Stimulated activated naive B cell treated with anti-CD40 and anti-IgM and Interleukin-4, amounts not matched to agents 10 μg/mL and 1 μg/mL and 100 μg/mL, for 72 hours (primary cell): ENCODE data around the gene TRPV2.

ENCODE experiments used
- ATAC-seq, 2 donors: fragments of 150-1000 bp; cut with Tn5 transposase; replicated peaks; 2 replicates each; pipeline ENCODE4 v1.10.0; 2021; ENCODE audit warnings: moderate library complexity in 1 of 2
- DNase-seq: peaks from one replicate; pipeline ENCODE4 v3.0.0; 2021
- H3K27ac Mint-ChIP-seq: one replicate; pipeline ENCODE4 v1.8.0; 2022; ENCODE audit warnings: mild to moderate bottlenecking, mixed read lengths
- H3K27me3 Mint-ChIP-seq, 2 donors: one replicate each; pipeline ENCODE4 v1.8.0; 2022; ENCODE audit warnings: mixed read lengths in 2 of 2
- H3K36me3 Mint-ChIP-seq, 2 donors: one replicate each; pipeline ENCODE4 v1.8.0; 2022; ENCODE audit warnings: mixed read lengths in 2 of 2, mild to moderate bottlenecking in 1 of 2
- H3K4me1 Mint-ChIP-seq, 2 donors: one replicate each; pipeline ENCODE4 v1.8.0; 2022; ENCODE audit warnings: mixed read lengths in 2 of 2, mild to moderate bottlenecking in 1 of 2
- H3K4me3 Mint-ChIP-seq, 2 donors: one replicate each; pipeline ENCODE4 v1.8.0; 2022; ENCODE audit warnings: mild to moderate bottlenecking in 2 of 2, mixed read lengths in 2 of 2, moderate library complexity in 1 of 2
- H3K9me3 Mint-ChIP-seq, 2 donors: one replicate each; pipeline ENCODE4 v1.8.0; 2022; ENCODE audit warnings: mixed read lengths in 2 of 2, mild to moderate bottlenecking in 1 of 2

The TRPV2 gene

DNA sequence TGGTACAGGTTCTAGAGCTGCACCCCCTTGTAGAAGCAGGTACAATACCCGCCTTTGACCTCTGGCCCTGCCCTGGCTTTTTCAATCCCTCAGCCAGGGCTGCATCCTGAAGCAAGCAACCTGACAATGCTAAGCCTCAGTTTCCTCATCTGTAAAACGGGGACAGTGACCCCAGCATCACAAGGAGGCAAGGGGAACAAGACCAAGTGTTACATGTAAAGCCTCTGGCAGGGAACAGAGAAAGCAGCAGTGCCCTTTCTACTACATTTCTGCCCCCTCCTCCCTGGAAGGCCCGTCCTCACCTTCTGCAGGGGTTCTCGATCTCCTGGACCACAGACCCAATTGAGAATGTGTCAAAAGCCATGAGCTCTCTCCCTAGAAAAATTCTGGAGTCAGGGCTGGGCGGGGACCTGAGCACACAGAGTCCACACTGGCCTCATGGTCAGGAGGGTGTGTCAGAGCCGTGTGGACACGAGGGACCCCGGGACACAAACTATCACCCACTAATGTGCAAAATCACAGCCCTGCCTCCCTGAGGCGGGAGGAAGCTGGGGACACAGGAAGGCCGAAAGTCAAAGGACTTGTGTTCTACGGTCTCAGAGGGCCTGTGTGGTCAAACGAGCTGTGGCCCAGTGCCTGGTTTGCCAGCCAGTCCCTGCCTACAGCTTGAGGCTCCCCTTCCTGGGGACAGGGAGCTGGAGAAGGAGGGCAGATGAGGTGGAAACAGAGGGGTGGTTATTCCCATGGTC lies 49.1 kb downstream of the TRPV2 start:
- H3K27me3 Mint-ChIP-seq, result no peaks in the 10 kb centered on the region
- no peak for ATAC-seq
- H3K9me3 Mint-ChIP-seq, result no peaks in the 10 kb centered on the region
- H3K27ac Mint-ChIP-seq, result peak overlapping the region; percentile 37
- H3K4me1 Mint-ChIP-seq, result no peaks in the 10 kb centered on the region
- no peak for DNase-seq
- H3K4me3 Mint-ChIP-seq, result no peak overlapping the region
- H3K36me3 Mint-ChIP-seq, result peaks cover 19 to 38% of the 10 kb centered on the region in 2 donors

DNA sequence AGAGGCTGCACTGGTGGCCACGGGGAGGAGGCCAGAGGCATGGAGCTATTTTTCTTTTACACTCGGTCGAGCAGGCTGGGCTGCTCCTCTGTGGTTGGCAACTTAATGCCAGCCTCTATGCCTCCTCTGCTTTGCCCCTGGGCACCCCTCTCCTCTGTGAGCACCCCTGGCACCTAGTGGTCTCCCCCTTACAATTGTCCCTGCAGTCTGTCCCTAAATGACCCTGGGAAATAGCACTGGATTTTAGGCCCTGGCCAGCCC lies 49.6 kb downstream of the TRPV2 start:
- no peak for ATAC-seq
- Mint-ChIP-seq H3K27me3 (no peaks in the 10 kb centered on the region), H3K4me3 (no peak overlapping the region)

GRCh38 chr17:16465861-16466338 lies 50.5 kb downstream of the TRPV2 start:
- no peak overlapping the region for H3K27ac Mint-ChIP-seq

More for the DNA sequence above, 49.6 kb downstream of the TRPV2 start:
- no peak for DNase-seq
- H3K9me3 Mint-ChIP-seq, result no peaks in the 10 kb centered on the region
- H3K4me1 Mint-ChIP-seq, result no peaks in the 10 kb centered on the region
- no peak overlapping the region for H3K27ac Mint-ChIP-seq
- H3K36me3 Mint-ChIP-seq, result peaks cover 19 to 38% of the 10 kb centered on the region in 2 donors

DNA sequence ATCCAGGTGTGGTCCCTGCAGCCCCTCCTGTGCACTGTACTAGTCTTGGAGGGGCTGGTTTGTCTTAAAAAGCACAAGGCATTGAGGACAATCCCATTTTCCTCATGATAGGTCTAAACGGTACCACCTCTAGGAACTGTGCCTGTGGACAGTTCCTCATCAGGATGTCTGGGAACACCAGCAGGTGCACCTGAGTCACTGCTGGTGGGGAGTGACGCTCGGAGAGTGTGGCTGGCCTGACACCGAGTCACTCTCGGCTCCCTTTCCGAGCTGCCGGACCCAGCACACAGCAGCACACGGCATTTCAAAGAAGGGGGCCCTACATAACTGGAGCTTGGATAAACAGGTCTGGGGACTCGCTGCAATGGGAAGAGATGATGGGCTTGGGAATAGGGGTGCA lies 51.0 kb downstream of the TRPV2 start:
- no peaks in the 10 kb centered on the region for H3K4me1 Mint-ChIP-seq
- no peak overlapping the region for H3K27ac Mint-ChIP-seq
- peaks cover 13 to 38% of the 10 kb centered on the region in 2 donors for H3K36me3 Mint-ChIP-seq
- H3K9me3 Mint-ChIP-seq, result no peaks in the 10 kb centered on the region
- no peak for ATAC-seq
- H3K27me3 Mint-ChIP-seq, result no peaks in the 10 kb centered on the region
- no peak for DNase-seq
- H3K4me3 Mint-ChIP-seq, result no peak overlapping the region

More at GRCh38 chr17:16465861-16466338, 50.5 kb downstream of the TRPV2 start:
- ATAC-seq (no peak), DNase-seq (no peak)
- no peak overlapping the region for H3K4me3 Mint-ChIP-seq
- no peaks in the 10 kb centered on the region for H3K9me3 Mint-ChIP-seq
- H3K4me1 Mint-ChIP-seq, result no peaks in the 10 kb centered on the region
- no peaks in the 10 kb centered on the region for H3K27me3 Mint-ChIP-seq
- peaks cover 18 to 39% of the 10 kb centered on the region in 2 donors for H3K36me3 Mint-ChIP-seq

GRCh38 chr17:16467044-16467443 lies 51.7 kb downstream of the TRPV2 start:
- Mint-ChIP-seq H3K27ac (no peak overlapping the region), H3K9me3 (no peaks in the 10 kb centered on the region), H3K27me3 (no peaks in the 10 kb centered on the region), H3K4me3 (no peak overlapping the region), H3K4me1 (peaks cover 0 to 4% of the 10 kb centered on the region in 2 donors), H3K36me3 (peaks cover 12 to 42% of the 10 kb centered on the region in 2 donors)
- DNase-seq (no peak), ATAC-seq (no peak)

DNA sequence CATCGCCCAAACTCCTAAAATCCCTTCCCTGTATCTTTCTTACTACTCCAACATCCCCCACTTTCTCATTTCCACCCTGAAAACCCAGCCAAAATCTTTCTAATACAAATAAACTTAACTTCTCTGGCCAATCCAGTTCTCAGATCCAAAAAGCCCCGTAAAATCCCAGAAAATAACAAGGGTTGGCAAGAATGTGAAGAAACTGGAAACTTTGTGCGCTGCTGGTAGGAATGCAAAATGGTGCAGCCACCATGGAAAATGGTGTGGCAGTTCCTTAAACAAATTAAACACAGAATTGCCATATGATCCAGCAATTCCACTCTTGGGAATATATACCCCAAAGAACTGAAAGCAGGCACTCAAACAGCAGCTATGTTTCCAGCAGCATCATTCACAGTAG lies 52.5 kb downstream of the TRPV2 start:
- ATAC-seq (no peak), DNase-seq (no peak)
- Mint-ChIP-seq H3K4me1 (peaks cover 0 to 4% of the 10 kb centered on the region in 2 donors), H3K36me3 (peaks cover 12 to 40% of the 10 kb centered on the region in 2 donors), H3K4me3 (no peak overlapping the region), H3K27ac (no peak overlapping the region), H3K27me3 (no peaks in the 10 kb centered on the region), H3K9me3 (no peaks in the 10 kb centered on the region)

- Mint-ChIP-seq H3K9me3 (no peaks in the 10 kb centered on the region), H3K4me3 (no peak overlapping the region), H3K27me3 (no peaks in the 10 kb centered on the region), H3K4me1 (peaks cover 0 to 4% of the 10 kb centered on the region in 2 donors), H3K27ac (no peak overlapping the region), H3K36me3 (peaks cover 8 to 34% of the 10 kb centered on the region in 2 donors)
- ATAC-seq (no peak), DNase-seq (no peak)
These were observed 53.1 kb downstream of the TRPV2 start for GRCh38 chr17:16468428-16468992.

- Mint-ChIP-seq H3K36me3 (peaks cover 5 to 25% of the 10 kb centered on the region in 2 donors), H3K4me3 (no peak overlapping the region), H3K9me3 (no peaks in the 10 kb centered on the region), H3K27me3 (no peaks in the 10 kb centered on the region), H3K27ac (peak overlapping the region; percentile 73), H3K4me1 (peaks cover 0 to 4% of the 10 kb centered on the region in 2 donors)
- DNase-seq (no peak), ATAC-seq (no peak)
These were observed 54.9 kb downstream of the TRPV2 start for GRCh38 chr17:16470265-16470664.

DNA sequence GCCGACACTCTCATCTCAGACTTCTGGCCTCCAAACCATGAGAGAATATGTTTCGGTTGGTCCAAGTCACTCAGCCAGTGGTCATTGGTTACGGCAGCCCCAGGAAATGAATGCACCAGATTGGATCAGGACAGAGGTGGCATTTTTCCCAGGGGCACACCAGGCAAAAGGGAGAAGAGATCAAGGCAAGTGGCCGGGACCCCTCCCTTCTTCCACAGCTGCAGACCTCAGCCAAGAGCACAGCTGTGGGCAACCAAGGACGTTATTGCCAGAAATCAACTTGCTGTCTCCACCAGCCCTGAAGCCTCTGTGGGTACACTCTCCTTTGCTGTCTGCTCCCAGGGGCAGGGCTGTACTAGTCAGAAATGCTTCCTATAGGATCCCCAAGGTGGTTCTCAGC lies 55.9 kb downstream of the TRPV2 start:
- Mint-ChIP-seq H3K27me3 (no peaks in the 10 kb centered on the region), H3K4me1 (peaks cover 0 to 4% of the 10 kb centered on the region in 2 donors), H3K27ac (no peak overlapping the region), H3K4me3 (no peak overlapping the region), H3K36me3 (peaks cover 5 to 25% of the 10 kb centered on the region in 2 donors), H3K9me3 (no peaks in the 10 kb centered on the region)
- DNase-seq (no peak), ATAC-seq (no peak)

- Mint-ChIP-seq H3K36me3 (peaks cover 5 to 23% of the 10 kb centered on the region in 2 donors), H3K4me3 (no peak overlapping the region), H3K9me3 (no peaks in the 10 kb centered on the region), H3K4me1 (peaks cover 0 to 4% of the 10 kb centered on the region in 2 donors), H3K27me3 (no peaks in the 10 kb centered on the region), H3K27ac (no peak overlapping the region)
- ATAC-seq (no peak), DNase-seq (no peak)
These were observed 57.2 kb downstream of the TRPV2 start for GRCh38 chr17:16472539-16472938.

GRCh38 chr17:16473044-16474011 lies 58.0 kb downstream of the TRPV2 start:
- no peak for ATAC-seq
- Mint-ChIP-seq H3K4me1 (peaks cover 0 to 4% of the 10 kb centered on the region in 2 donors), H3K27me3 (no peaks in the 10 kb centered on the region), H3K4me3 (no peak overlapping the region), H3K27ac (no peak overlapping the region), H3K36me3 (peaks cover 5 to 18% of the 10 kb centered on the region in 2 donors), H3K9me3 (no peaks in the 10 kb centered on the region)
- no peak for DNase-seq

- Mint-ChIP-seq H3K9me3 (no peaks in the 10 kb centered on the region), H3K4me3 (no peak overlapping the region), H3K27me3 (no peaks in the 10 kb centered on the region), H3K36me3 (peaks cover 5 to 18% of the 10 kb centered on the region in 2 donors), H3K27ac (no peak overlapping the region), H3K4me1 (peaks cover 0 to 4% of the 10 kb centered on the region in 2 donors)
- ATAC-seq (no peak), DNase-seq (no peak)
These were observed 58.8 kb downstream of the TRPV2 start for GRCh38 chr17:16474012-16474725.

DNA sequence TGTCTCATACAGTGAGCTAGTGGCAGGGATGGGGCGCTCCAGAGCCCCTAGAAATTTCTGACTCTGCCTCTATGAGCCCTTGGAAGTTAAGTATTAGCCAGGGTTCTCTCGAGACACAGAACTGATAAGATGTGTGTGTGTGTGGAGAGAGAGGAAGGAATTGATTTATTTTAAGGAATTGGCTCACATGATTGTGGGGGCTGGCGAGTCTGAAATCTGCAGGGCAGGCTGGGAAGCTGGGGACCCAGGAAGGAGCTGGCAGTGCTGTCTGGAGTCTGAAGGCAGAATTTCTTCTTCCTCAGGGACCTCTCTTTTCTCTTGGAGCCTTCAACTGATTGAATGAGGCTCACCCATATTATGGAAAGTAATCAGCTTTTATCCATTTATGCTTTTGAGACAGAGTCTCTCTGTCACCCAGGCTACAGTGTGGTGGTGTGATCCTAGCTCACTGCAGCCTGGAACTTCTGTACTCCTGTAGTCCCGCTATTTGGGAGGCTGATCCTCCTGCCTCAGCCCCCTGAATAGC lies 59.9 kb downstream of the TRPV2 start:
- ATAC-seq, result no peak
- no peak overlapping the region for H3K27ac Mint-ChIP-seq
- no peak for DNase-seq
- no peaks in the 10 kb centered on the region for H3K27me3 Mint-ChIP-seq
- H3K36me3 Mint-ChIP-seq, result peaks cover 5 to 18% of the 10 kb centered on the region in 2 donors
- H3K4me3 Mint-ChIP-seq, result no peak overlapping the region
- H3K4me1 Mint-ChIP-seq, result peaks cover 0 to 4% of the 10 kb centered on the region in 2 donors
- H3K9me3 Mint-ChIP-seq, result no peaks in the 10 kb centered on the region

GRCh38 chr17:16477255-16477654 lies 61.9 kb downstream of the TRPV2 start:
- Mint-ChIP-seq H3K27ac (no peak overlapping the region), H3K4me3 (no peak overlapping the region), H3K36me3 (peaks cover 0 to under 1% of the 10 kb centered on the region in 2 donors), H3K4me1 (no peaks in the 10 kb centered on the region), H3K27me3 (no peaks in the 10 kb centered on the region), H3K9me3 (no peaks in the 10 kb centered on the region)
- no peak for DNase-seq
- no peak for ATAC-seq
